SK-N-SH (cell line): ENCODE results near the gene KIF21B. TPM values are rescaled to one million over a fixed set of nuclear protein-coding genes. Genes with fewer than 3 reads are reported as not detected.

Source experiments
- CTCF ChIA-PET: fragments of 300-600, 350-600 bp; formaldehyde crosslinking; extraction: SDS; loops from one replicate; lab custom pipeline; 2021; lab: Yijun Ruan, JAX
- POLR2A ChIA-PET: fragments of 350-600 bp; sonication (Branson Sonifier 250); formaldehyde crosslinking; extraction: SDS; loops from one replicate; lab custom pipeline; 2020; ENCODE audit warnings: antibody characterized with exemption, inconsistent platforms; lab: Yijun Ruan, JAX
- DNase-seq: peaks from one replicate; pipeline ENCODE4 v3.0.0; 2012
- H2AFZ ChIP-seq: fragments of 200-600 bp; sonication (generic); 2 replicates; pipeline ENCODE4 v1.8.1; 2016; ENCODE audit warnings: antibody characterized with exemption, mild to moderate bottlenecking, low read depth
- H3F3A ChIP-seq: fragments of 200-600 bp; sonication (generic); replicated peaks from 2 replicates; pipeline ENCODE3; 2016; ENCODE audit warnings: antibody characterized with exemption, mild to moderate bottlenecking; ENCODE audit not compliant: insufficient read depth
- H3K27ac ChIP-seq, 2 experiments: fragments of 200-500 bp in 1 of 2; fragments of 200-600 bp in 1 of 2; sonication (Bioruptor generic) in 1 of 2; sonication (generic), shearing (Covaris generic) in 1 of 2; 2 replicates each; pipeline versions ENCODE4 v1.5.1 to v1.6.1; 2014 to 2016; ENCODE audit warnings: low read depth in 2 of 2, inconsistent platforms in 1 of 2, low read length in 1 of 2, mild to moderate bottlenecking in 1 of 2, mixed read lengths in 1 of 2
- H3K27me3 ChIP-seq: fragments of 200-600 bp; sonication (generic), shearing (Covaris generic); 2 replicates; pipeline ENCODE4 v1.6.1; 2016; ENCODE audit warnings: mixed run types; ENCODE audit not compliant: insufficient read depth
- H3K36me3 ChIP-seq, 2 experiments: fragments of 200-500 bp in 1 of 2; fragments of 200-600 bp in 1 of 2; sonication (Bioruptor generic) in 1 of 2; sonication (generic) in 1 of 2; replicated peaks in 1 of 2; 2 replicates each; pipeline versions ENCODE3 to v1.5.1; 2014 to 2016; ENCODE audit warnings: low read length in 1 of 2, mild to moderate bottlenecking in 1 of 2; ENCODE audit not compliant: insufficient read depth in 2 of 2, control insufficient read depth in 1 of 2
- H3K4me1 ChIP-seq, 2 experiments: fragments of 200-500 bp in 1 of 2; fragments of 200-600 bp in 1 of 2; sonication (Bioruptor generic) in 1 of 2; sonication (generic), shearing (Covaris generic) in 1 of 2; 2 replicates each; pipeline versions ENCODE4 v1.5.1 to v1.6.1; 2014 to 2016; ENCODE audit warnings: low read depth in 1 of 2, low read length in 1 of 2, mixed run types in 1 of 2; ENCODE audit not compliant: insufficient read depth in 2 of 2, control insufficient read depth in 1 of 2
- H3K4me2 ChIP-seq: fragments of 200-600 bp; sonication (generic), shearing (Covaris generic); 2 replicates; pipeline ENCODE4 v1.6.1; 2017; ENCODE audit warnings: mixed run types
- H3K4me3 ChIP-seq, 2 experiments: fragments of 200-500 bp in 1 of 2; fragments of 200-600 bp in 1 of 2; sonication (Bioruptor generic) in 1 of 2; sonication (generic), shearing (Covaris generic) in 1 of 2; 2 replicates each; pipeline versions ENCODE4 v1.5.1 to v1.8.1; 2014 to 2016; ENCODE audit warnings: low read depth in 2 of 2, inconsistent platforms in 1 of 2, low read length in 1 of 2, mild to moderate bottlenecking in 1 of 2, mixed read lengths in 1 of 2, moderate library complexity in 1 of 2
- H3K79me2 ChIP-seq: fragments of 200-600 bp; sonication (generic); 2 replicates; pipeline ENCODE4 v1.8.1; 2017; ENCODE audit warnings: mild to moderate bottlenecking; ENCODE audit not compliant: insufficient read depth
- H3K9ac ChIP-seq: fragments of 200-600 bp; sonication (generic); 2 replicates; pipeline ENCODE4 v1.6.1; 2017; ENCODE audit warnings: mixed run types
- H3K9me2 ChIP-seq: fragments of 200-600 bp; sonication (generic); 2 replicates; pipeline ENCODE4 v1.6.1; 2017; ENCODE audit warnings: mixed run types
- H3K9me3 ChIP-seq: fragments of 200-600 bp; sonication (generic); 2 replicates; pipeline ENCODE4 v1.6.1; 2017; ENCODE audit warnings: mixed run types, mild to moderate bottlenecking, moderate library complexity
- H4K20me1 ChIP-seq: fragments of 200-600 bp; sonication (generic); 2 replicates; pipeline ENCODE4 v1.6.1; 2017; ENCODE audit warnings: mild to moderate bottlenecking, mixed run types; ENCODE audit not compliant: insufficient read depth
- CTCF ChIP-seq: fragments of 200-600 bp; sonication (generic); IDR thresholded peaks from 2 replicates; pipeline ENCODE4 v1.6.1; 2017; ENCODE audit warnings: antibody characterized with exemption, mild to moderate bottlenecking, moderate library complexity
- FOSL2 ChIP-seq: IDR thresholded peaks from 2 replicates; pipeline ENCODE4 v1.4.0; 2012; ENCODE audit warnings: low read depth, mild to moderate bottlenecking, moderate library complexity, borderline replicate concordance
- FOXJ3 ChIP-seq: sonication (generic); formaldehyde crosslinking; IDR thresholded peaks from 2 replicates; pipeline ENCODE4 v1.5.1; 2020; ENCODE audit warnings: mild to moderate bottlenecking, missing genetic modification reagents
- JUND ChIP-seq: IDR thresholded peaks from 2 replicates; pipeline ENCODE4 v1.4.0; 2012
- MXI1 ChIP-seq: IDR thresholded peaks from 2 replicates; pipeline ENCODE4 v1.6.1; 2012; ENCODE audit warnings: mild to moderate bottlenecking, low read depth, low read length, improper control_type of control experiment
- NRF1 ChIP-seq: IDR thresholded peaks from 2 replicates; pipeline ENCODE4 v1.6.1; 2012; ENCODE audit warnings: low read depth, mild to moderate bottlenecking, low read length
- POLR2AphosphoS5 ChIP-seq: IDR thresholded peaks from 2 replicates; pipeline ENCODE4 v1.6.1; 2012; ENCODE audit warnings: low read depth, low read length
- RXRA ChIP-seq: IDR thresholded peaks from 2 replicates; pipeline ENCODE4 v1.4.0; 2012; ENCODE audit warnings: low read depth, mild to moderate bottlenecking, borderline replicate concordance
- SIN3A ChIP-seq: IDR thresholded peaks from 2 replicates; pipeline ENCODE4 v1.6.1; 2012; ENCODE audit warnings: low read depth, mild to moderate bottlenecking, low read length, moderate library complexity, borderline replicate concordance
- SMC3 ChIP-seq: IDR thresholded peaks from 2 replicates; pipeline ENCODE4 v1.6.1; 2012; ENCODE audit warnings: low read depth, low read length, improper control_type of control experiment
- TAF1 ChIP-seq: IDR thresholded peaks from 2 replicates; pipeline ENCODE4 v1.6.1; 2012; ENCODE audit warnings: low read depth, mild to moderate bottlenecking, low read length, moderate library complexity, borderline replicate concordance
- USF2 ChIP-seq: fragments of 150-350 bp; IDR thresholded peaks from 2 replicates; pipeline ENCODE4 v1.6.1; 2017; ENCODE audit warnings: antibody characterized with exemption, low read length, low read depth, borderline replicate concordance
- WGBS: methylation state at CpG from one replicate; pipeline ENCODE4 v1.1.6; 2017; ENCODE audit warnings: low lambda C conversion rate; 5-methylcytosine and 5-hydroxymethylcytosine counted together
- polyA plus RNA-seq, 3 experiments: library from polyadenylated mRNA; depleted of rRNA; stranded (reverse); fragments of >200 nt; gene quantifications; 2 replicates each; pipeline ENCODE4 v1.2.3, GENCODE V29; 2012
- TF ChIP-seq, protein P1 (sequence below): IDR thresholded peaks from 2 replicates; pipeline ENCODE4 v1.4.0; 2012; ENCODE audit warnings: low read depth
- TF ChIP-seq, protein P2 (sequence below): IDR thresholded peaks from 2 replicates; pipeline ENCODE4 v1.6.1; 2012; ENCODE audit warnings: mild to moderate bottlenecking, low read depth, low read length, moderate library complexity

The KIF21B gene
- polyA plus RNA-seq, 1 of the 3 experiments (the other 2 are of a cell fraction), result 0.26 TPM

GRCh38 chr1:200922406-200922805 lies 101.1 kb downstream of the KIF21B start:
- no peak overlapping the region for H2AFZ ChIP-seq
- CTCF ChIA-PET, result interaction anchor here (2.0 kb wide), 1 partner anchor 85 kb away, joined by 5 read pairs; no protein-coding TSS in a partner anchor
- WGBS, result 69% methylated on average over 2 of the region's 2 CpGs

More at GRCh38 chr1:200922406-200922805, 101.1 kb downstream of the KIF21B start:
- Histone ChIP-seq H3K4me1 (no peaks in the 10 kb centered on the region), H3K9ac (no peak overlapping the region), H3K4me3 (no peak overlapping the region), H3K9me2 (no peaks in the 10 kb centered on the region), H3K9me3 (no peaks in the 10 kb centered on the region), H3K36me3 (no peaks in the 10 kb centered on the region), H3F3A (no peaks in the 10 kb centered on the region), H3K27me3 (no peaks in the 10 kb centered on the region; the same call in 1 of the 2 replicates), H3K79me2 (no peaks in the 10 kb centered on the region), H3K27ac (no peak overlapping the region), H3K4me2 (no peak overlapping the region), H4K20me1 (no peaks in the 10 kb centered on the region)
- DNase-seq, result no peak
- no peak for TF ChIP-seq FOSL2
- TF ChIP-seq NRF1, result no peak
- TF ChIP-seq USF2, result no peak
- no peak for TF ChIP-seq SMC3
- no peak for TF ChIP-seq MXI1
- no peak for TF ChIP-seq JUND
- TF ChIP-seq POLR2AphosphoS5, result no peak
- TF ChIP-seq, protein P1, sequence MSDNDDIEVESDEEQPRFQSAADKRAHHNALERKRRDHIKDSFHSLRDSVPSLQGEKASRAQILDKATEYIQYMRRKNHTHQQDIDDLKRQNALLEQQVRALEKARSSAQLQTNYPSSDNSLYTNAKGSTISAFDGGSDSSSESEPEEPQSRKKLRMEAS, result no peak
- no peak for TF ChIP-seq TAF1
- TF ChIP-seq, protein P2, sequence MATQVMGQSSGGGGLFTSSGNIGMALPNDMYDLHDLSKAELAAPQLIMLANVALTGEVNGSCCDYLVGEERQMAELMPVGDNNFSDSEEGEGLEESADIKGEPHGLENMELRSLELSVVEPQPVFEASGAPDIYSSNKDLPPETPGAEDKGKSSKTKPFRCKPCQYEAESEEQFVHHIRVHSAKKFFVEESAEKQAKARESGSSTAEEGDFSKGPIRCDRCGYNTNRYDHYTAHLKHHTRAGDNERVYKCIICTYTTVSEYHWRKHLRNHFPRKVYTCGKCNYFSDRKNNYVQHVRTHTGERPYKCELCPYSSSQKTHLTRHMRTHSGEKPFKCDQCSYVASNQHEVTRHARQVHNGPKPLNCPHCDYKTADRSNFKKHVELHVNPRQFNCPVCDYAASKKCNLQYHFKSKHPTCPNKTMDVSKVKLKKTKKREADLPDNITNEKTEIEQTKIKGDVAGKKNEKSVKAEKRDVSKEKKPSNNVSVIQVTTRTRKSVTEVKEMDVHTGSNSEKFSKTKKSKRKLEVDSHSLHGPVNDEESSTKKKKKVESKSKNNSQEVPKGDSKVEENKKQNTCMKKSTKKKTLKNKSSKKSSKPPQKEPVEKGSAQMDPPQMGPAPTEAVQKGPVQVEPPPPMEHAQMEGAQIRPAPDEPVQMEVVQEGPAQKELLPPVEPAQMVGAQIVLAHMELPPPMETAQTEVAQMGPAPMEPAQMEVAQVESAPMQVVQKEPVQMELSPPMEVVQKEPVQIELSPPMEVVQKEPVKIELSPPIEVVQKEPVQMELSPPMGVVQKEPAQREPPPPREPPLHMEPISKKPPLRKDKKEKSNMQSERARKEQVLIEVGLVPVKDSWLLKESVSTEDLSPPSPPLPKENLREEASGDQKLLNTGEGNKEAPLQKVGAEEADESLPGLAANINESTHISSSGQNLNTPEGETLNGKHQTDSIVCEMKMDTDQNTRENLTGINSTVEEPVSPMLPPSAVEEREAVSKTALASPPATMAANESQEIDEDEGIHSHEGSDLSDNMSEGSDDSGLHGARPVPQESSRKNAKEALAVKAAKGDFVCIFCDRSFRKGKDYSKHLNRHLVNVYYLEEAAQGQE, result no peak
- no peak for TF ChIP-seq SIN3A
- TF ChIP-seq RXRA, result no peak
- TF ChIP-seq CTCF, result no peak
- TF ChIP-seq FOXJ3 (CRISPR knock-in tag), result no peak
- POLR2A ChIA-PET, result no interaction called here
